Femur (tissue), 1 donor: ENCODE data around the gene ZSWIM6.

Experiments used
- DNase-seq: peaks from one replicate; pipeline ENCODE4 v3.0.0-alpha.2; 2017

Gene ZSWIM6

GRCh38 chr5:61307611-61308010 lies 24.4 kb upstream of the ZSWIM6 start:
- no peak for DNase-seq

- DNase-seq, result no peak
Observed at GRCh38 chr5:61308712-61309111, 23.3 kb upstream of the ZSWIM6 start.

GRCh38 chr5:61309115-61309514 lies 22.9 kb upstream of the ZSWIM6 start:
- no peak for DNase-seq

- DNase-seq, result no peak
Observed at GRCh38 chr5:61311056-61311610, 20.9 kb upstream of the ZSWIM6 start.

- no peak for DNase-seq
Observed at GRCh38 chr5:61311836-61312808, 19.9 kb upstream of the ZSWIM6 start.

- DNase-seq, result no peak
Observed at GRCh38 chr5:61313960-61314681, 17.9 kb upstream of the ZSWIM6 start.

GRCh38 chr5:61318376-61318775 lies 13.7 kb upstream of the ZSWIM6 start:
- no peak for DNase-seq

- no peak for DNase-seq
Observed at GRCh38 chr5:61319388-61320146, 12.5 kb upstream of the ZSWIM6 start.

GRCh38 chr5:61320860-61321259 lies 11.2 kb upstream of the ZSWIM6 start:
- DNase-seq, result no peak

GRCh38 chr5:61321669-61322068 lies 10.4 kb upstream of the ZSWIM6 start:
- no peak for DNase-seq

- no peak for DNase-seq
Observed at GRCh38 chr5:61322738-61323725, 9.0 kb upstream of the ZSWIM6 start.

- DNase-seq, result no peak
Observed at GRCh38 chr5:61327760-61328753, 4.0 kb upstream of the ZSWIM6 start.

GRCh38 chr5:61328791-61329549 lies 3.1 kb upstream of the ZSWIM6 start:
- DNase-seq, result no peak

- DNase-seq, result no peak
Observed at GRCh38 chr5:61329550-61330128, 2.4 kb upstream of the ZSWIM6 start.

- peak; percentile 68 for DNase-seq
Observed at GRCh38 chr5:61330341-61330844, 1.7 kb upstream of the ZSWIM6 start.

- peak; percentile 81 for DNase-seq
Observed at GRCh38 chr5:61330845-61331406, 1.1 kb upstream of the ZSWIM6 start.

- no peak for DNase-seq
Observed at GRCh38 chr5:61332358-61332749, 296 bp downstream of the ZSWIM6 start.

GRCh38 chr5:61332851-61333320 lies 828 bp downstream of the ZSWIM6 start:
- peak; percentile 70 for DNase-seq
